Neural crest cell (in vitro differentiated cells): ENCODE measurements around the gene GPNMB. TPM values are rescaled to one million over a fixed set of nuclear protein-coding genes. Genes with fewer than 3 reads are reported as not detected.
A peak's percentile ranks its signal among the peaks of the same experiment; 100 is the strongest.

Experiments used
- DNase-seq: peaks from one replicate; pipeline ENCODE4 v3.0.0; 2021; ENCODE audit warnings: low read depth, mixed read lengths, low spot score
- H3K27ac Mint-ChIP-seq: one replicate; pipeline ENCODE4 v1.8.0; 2021; ENCODE audit warnings: mild to moderate bottlenecking, mixed read lengths; ENCODE audit not compliant: unreplicated experiment
- H3K27me3 Mint-ChIP-seq: 2 replicates; pipeline ENCODE4 v1.8.0; 2021; ENCODE audit warnings: low read depth, mild to moderate bottlenecking, mixed read lengths
- H3K36me3 Mint-ChIP-seq: 2 replicates; pipeline ENCODE4 v1.8.0; 2021; ENCODE audit warnings: low read depth, mild to moderate bottlenecking, mixed read lengths
- H3K4me1 Mint-ChIP-seq: 2 replicates; pipeline ENCODE4 v1.8.0; 2021; ENCODE audit warnings: mixed read lengths
- H3K4me3 Mint-ChIP-seq: one replicate; pipeline ENCODE4 v1.8.0; 2021; ENCODE audit warnings: mild to moderate bottlenecking, mixed read lengths
- H3K9me3 Mint-ChIP-seq: 2 replicates; pipeline ENCODE4 v1.8.0; 2021; ENCODE audit warnings: mixed read lengths
- CTCF ChIP-seq: fragments of 200-600 bp; sonication (generic); conservative IDR thresholded peaks from 2 replicates; pipeline ENCODE4 v1.5.0; 2021; ENCODE audit warnings: antibody characterized with exemption, mild to moderate bottlenecking
- total RNA-seq: library from RNA; stranded (reverse); gene quantifications from 2 replicates; pipeline ENCODE4 v1.2.1, GENCODE V29; 2021

GPNMB gene
- total RNA-seq, 1 donor from 2014 or later: not detected

- no peak for DNase-seq
- Mint-ChIP-seq H3K4me3 (no peak overlapping the region), H3K27ac (no peak overlapping the region), H3K27me3 (no peaks in the 10 kb centered on the region), H3K9me3 (peaks cover 3% of the 10 kb centered on the region), H3K36me3 (no peaks in the 10 kb centered on the region), H3K4me1 (no peaks in the 10 kb centered on the region)
- TF ChIP-seq CTCF: no peak
Measured at GRCh38 chr7:23249486-23249885, 2.9 kb downstream of the GPNMB start.

DNA sequence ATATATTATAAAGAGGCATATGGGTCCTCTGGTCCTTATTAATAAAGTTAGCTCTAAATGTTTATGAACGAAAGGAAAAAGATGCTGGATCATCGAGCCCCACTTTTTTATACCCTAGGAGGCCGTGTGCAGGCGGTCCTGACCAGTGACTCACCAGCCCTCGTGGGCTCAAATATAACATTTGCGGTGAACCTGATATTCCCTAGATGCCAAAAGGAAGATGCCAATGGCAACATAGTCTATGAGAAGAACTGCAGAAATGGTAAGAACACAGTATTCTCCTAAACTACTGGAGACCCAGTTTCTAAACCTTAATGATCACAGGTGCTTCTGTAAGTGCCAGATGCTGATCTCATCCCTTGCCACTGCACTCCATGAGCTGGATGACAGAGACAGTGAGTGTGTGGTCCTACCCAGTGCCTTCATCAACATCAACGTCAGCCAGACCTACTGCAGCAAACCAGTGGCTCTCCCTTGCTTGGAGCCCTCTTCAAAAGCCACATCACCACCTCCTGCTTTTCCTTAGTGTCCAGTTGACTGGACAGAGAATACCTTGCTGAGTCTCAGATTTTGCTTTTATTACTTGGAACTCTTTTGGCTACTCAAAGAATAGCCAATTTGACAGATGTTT is 7.6 kb downstream of the GPNMB start:
- DNase-seq: no peak
- Mint-ChIP-seq H3K4me3 (no peak overlapping the region), H3K27me3 (no peaks in the 10 kb centered on the region), H3K9me3 (peaks cover 3% of the 10 kb centered on the region), H3K36me3 (no peaks in the 10 kb centered on the region), H3K4me1 (no peaks in the 10 kb centered on the region), H3K27ac (no peak overlapping the region)
- no peak for TF ChIP-seq CTCF

- H3K9me3 Mint-ChIP-seq: no peaks in the 10 kb centered on the region
- no peaks in the 10 kb centered on the region for H3K27me3 Mint-ChIP-seq
- no peak overlapping the region for H3K4me3 Mint-ChIP-seq
- H3K36me3 Mint-ChIP-seq: no peaks in the 10 kb centered on the region
- TF ChIP-seq CTCF: no peak
- no peak for DNase-seq
- no peak overlapping the region for H3K27ac Mint-ChIP-seq
- H3K4me1 Mint-ChIP-seq: no peaks in the 10 kb centered on the region
Measured at GRCh38 chr7:23256731-23257130, 10.2 kb downstream of the GPNMB start.

GRCh38 chr7:23260371-23260770 is 13.8 kb downstream of the GPNMB start:
- Mint-ChIP-seq H3K36me3 (no peaks in the 10 kb centered on the region), H3K4me1 (no peaks in the 10 kb centered on the region), H3K9me3 (no peaks in the 10 kb centered on the region), H3K27ac (no peak overlapping the region), H3K4me3 (no peak overlapping the region), H3K27me3 (no peaks in the 10 kb centered on the region)
- TF ChIP-seq CTCF: no peak
- DNase-seq: no peak

DNA sequence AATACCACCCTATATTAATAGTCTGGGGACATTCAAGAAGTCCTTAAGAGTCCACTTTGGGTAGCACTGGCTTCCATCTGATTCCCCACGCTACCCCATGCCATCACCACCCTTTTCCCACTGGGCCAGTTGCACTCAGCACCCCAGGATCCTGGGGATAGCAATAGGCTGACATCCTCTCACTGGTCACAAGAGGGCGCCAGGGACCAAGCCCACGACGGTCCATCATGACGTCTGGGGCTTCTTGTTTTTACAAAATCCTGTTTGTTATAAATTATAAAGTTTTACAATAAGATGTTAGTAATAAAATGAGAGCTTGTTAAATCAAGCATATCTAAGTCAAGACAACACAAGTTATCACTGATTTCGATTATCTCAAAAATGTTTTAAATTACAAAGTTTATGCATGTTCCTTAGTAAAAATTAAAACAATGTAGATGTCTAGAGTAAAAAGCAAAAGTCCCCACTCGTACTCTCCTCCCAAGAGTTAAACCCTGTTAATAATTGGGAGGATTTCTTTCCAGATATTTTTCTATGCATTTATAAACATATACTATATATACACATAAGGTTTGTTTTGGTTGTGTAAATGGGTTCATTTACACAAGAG is 15.4 kb downstream of the GPNMB start:
- no peak overlapping the region for H3K27ac Mint-ChIP-seq
- peak; percentile 88 for TF ChIP-seq CTCF
- peak; percentile 60 for DNase-seq
- H3K27me3 Mint-ChIP-seq: no peaks in the 10 kb centered on the region
- H3K4me1 Mint-ChIP-seq: no peaks in the 10 kb centered on the region
- no peaks in the 10 kb centered on the region for H3K36me3 Mint-ChIP-seq
- no peak overlapping the region for H3K4me3 Mint-ChIP-seq
- H3K9me3 Mint-ChIP-seq: no peaks in the 10 kb centered on the region
